ENCODE measurements around the gene KMT2A. TPM values are rescaled to one million over a fixed set of nuclear protein-coding genes. Genes with fewer than 3 reads are reported as not detected.
"Not testable (repeated sequence)": the region's sequence is repeated elsewhere in the genome, so short reads cannot be mapped to it uniquely, and the experiment has no call there.

The KMT2A gene
- total RNA-seq, 4 donors from 2014 or later: 61.8 to 150 (median 80.1) TPM

GRCh38 chr11:118411530-118411929 is 24.8 kb upstream of the KMT2A start:
- DNase-seq (ENCODE audit: low spot score in 2 of 2): no peak
- Histone ChIP-seq H3K4me3 (no peak overlapping the region), H3K27ac (no peak overlapping the region), H3K27me3 (no peaks in the 10 kb centered on the region), H3K9me3 (no peaks in the 10 kb centered on the region), H3K4me1 (peaks cover 9% of the 10 kb centered on the region), H3K36me3 (peaks cover 26% of the 10 kb centered on the region)
- TF ChIP-seq POLR2A (IDR thresholded peaks at IDR 0.05) (no peak), EP300 (IDR thresholded peaks at IDR 0.05) (no peak)
- WGBS: 88% methylated on average over 4 of the region's 4 CpGs

GRCh38 chr11:118412921-118413320 is 23.4 kb upstream of the KMT2A start:
- DNase-seq (ENCODE audit: low spot score in 2 of 2): no peak
- H3K36me3 ChIP-seq: peaks cover 14% of the 10 kb centered on the region
- H3K9me3 ChIP-seq: no peaks in the 10 kb centered on the region
- no peak overlapping the region for H3K27ac ChIP-seq
- H3K27me3 ChIP-seq: no peaks in the 10 kb centered on the region
- TF ChIP-seq EP300 (IDR thresholded peaks at IDR 0.05): no peak
- TF ChIP-seq CTCF (IDR thresholded peaks at IDR 0.05): no peak
- TF ChIP-seq POLR2AphosphoS5 (IDR thresholded peaks at IDR 0.05): no peak
- TF ChIP-seq POLR2A (IDR thresholded peaks at IDR 0.05): no peak
- 88% methylated on average over 1 of the region's 1 CpG for WGBS
- H3K4me1 ChIP-seq: peaks cover 6% of the 10 kb centered on the region
- H3K4me3 ChIP-seq: no peak overlapping the region

GRCh38 chr11:118415062-118415738 is 21.1 kb upstream of the KMT2A start:
- no peak for TF ChIP-seq CTCF (IDR thresholded peaks at IDR 0.05)
- TF ChIP-seq EP300 (IDR thresholded peaks at IDR 0.05): no peak
- no peak for TF ChIP-seq POLR2A (IDR thresholded peaks at IDR 0.05)
- TF ChIP-seq POLR2AphosphoS5 (IDR thresholded peaks at IDR 0.05): no peak
- WGBS: 71% methylated on average over 8 of the region's 8 CpGs
- Histone ChIP-seq H3K27ac (no peak overlapping the region), H3K9me3 (no peaks in the 10 kb centered on the region), H3K4me1 (peaks cover 6% of the 10 kb centered on the region), H3K36me3 (peaks cover 2% of the 10 kb centered on the region), H3K4me3 (no peak overlapping the region), H3K27me3 (no peaks in the 10 kb centered on the region)
- no peak for DNase-seq (ENCODE audit: low spot score in 2 of 2)

GRCh38 chr11:118415739-118416068 is 20.6 kb upstream of the KMT2A start:
- Histone ChIP-seq H3K36me3 (no peaks in the 10 kb centered on the region), H3K4me1 (peaks cover 6% of the 10 kb centered on the region), H3K27me3 (no peaks in the 10 kb centered on the region), H3K27ac (no peak overlapping the region), H3K4me3 (no peak overlapping the region), H3K9me3 (no peaks in the 10 kb centered on the region)
- no peak for DNase-seq (ENCODE audit: low spot score in 2 of 2)
- TF ChIP-seq POLR2AphosphoS5 (IDR thresholded peaks at IDR 0.05): no peak
- TF ChIP-seq EP300 (IDR thresholded peaks at IDR 0.05): no peak
- no peak for TF ChIP-seq CTCF (IDR thresholded peaks at IDR 0.05)
- TF ChIP-seq POLR2A (IDR thresholded peaks at IDR 0.05): no peak

GRCh38 chr11:118416900-118417299 is 19.4 kb upstream of the KMT2A start:
- H3K4me1 ChIP-seq; DNase-seq (ENCODE audit: low spot score in 2 of 2); H3K27ac ChIP-seq; H3K27me3 ChIP-seq; H3K4me3 ChIP-seq; H3K36me3 ChIP-seq; H3K9me3 ChIP-seq: not testable (repeated sequence)

GRCh38 chr11:118417801-118418200 is 18.5 kb upstream of the KMT2A start:
- TF ChIP-seq CTCF (IDR thresholded peaks at IDR 0.05): no peak
- TF ChIP-seq POLR2AphosphoS5 (IDR thresholded peaks at IDR 0.05): no peak
- no peak for TF ChIP-seq EP300 (IDR thresholded peaks at IDR 0.05)
- no peak for TF ChIP-seq POLR2A (IDR thresholded peaks at IDR 0.05)
- no peak overlapping the region for H3K27ac ChIP-seq
- DNase-seq (ENCODE audit: low spot score in 2 of 2): no peak
- H3K36me3 ChIP-seq: no peaks in the 10 kb centered on the region
- WGBS: 79% methylated on average over 4 of the region's 4 CpGs
- H3K9me3 ChIP-seq: no peaks in the 10 kb centered on the region
- H3K4me1 ChIP-seq: peaks cover 6% of the 10 kb centered on the region
- no peaks in the 10 kb centered on the region for H3K27me3 ChIP-seq
- no peak overlapping the region for H3K4me3 ChIP-seq

Measured in suprapubic skin (tissue), 4 donors.